Central memory CD8-positive, alpha-beta T cell (primary cell): Measurements from ENCODE around the gene NF1.
"Not testable (repeated sequence)": the region's sequence is repeated elsewhere in the genome, so short reads cannot be mapped to it uniquely, and the experiment has no call there.

Source experiments
- ATAC-seq: fragments of 150-1000 bp; cut with Tn5 transposase; replicated peaks from 2 replicates; pipeline ENCODE4 v1.10.0; 2022; ENCODE audit warnings: mild to moderate bottlenecking, moderate FRiP score, moderate number of reproducible peaks; ENCODE audit not compliant: poor library complexity, severe bottlenecking; ENCODE audit errors: extremely low read depth
- DNase-seq, 2 donors: peaks; one replicate each; pipeline ENCODE4 v3.0.0; 2021; ENCODE audit warnings: low spot score in 2 of 2
- H3K27ac Mint-ChIP-seq: one replicate; pipeline ENCODE4 v1.8.0; 2022; ENCODE audit warnings: low read depth, mild to moderate bottlenecking, moderate library complexity, mixed read lengths
- H3K27me3 Mint-ChIP-seq: one replicate; pipeline ENCODE4 v1.8.0; 2022; ENCODE audit warnings: mixed read lengths
- H3K36me3 Mint-ChIP-seq: one replicate; pipeline ENCODE4 v1.8.0; 2022; ENCODE audit warnings: mild to moderate bottlenecking, moderate library complexity, mixed read lengths; ENCODE audit not compliant: insufficient read depth
- H3K4me1 Mint-ChIP-seq: one replicate; pipeline ENCODE4 v1.8.0; 2022; ENCODE audit warnings: mixed read lengths
- H3K4me3 Mint-ChIP-seq: one replicate; pipeline ENCODE4 v1.8.0; 2022; ENCODE audit warnings: mild to moderate bottlenecking, moderate library complexity, mixed read lengths
- H3K9me3 Mint-ChIP-seq: one replicate; pipeline ENCODE4 v1.8.0; 2022; ENCODE audit warnings: mixed read lengths

The NF1 gene

GRCh38 chr17:31323551-31323950 lies 228.8 kb downstream of the NF1 start:
- peaks cover 21% of the 10 kb centered on the region for H3K36me3 Mint-ChIP-seq
- ATAC-seq (no peak), DNase-seq (no peak)
- no peak overlapping the region for H3K4me3 Mint-ChIP-seq
- H3K4me1 Mint-ChIP-seq = peaks cover 18% of the 10 kb centered on the region
- peak overlapping the region; percentile 2 for H3K27ac Mint-ChIP-seq
- no peaks in the 10 kb centered on the region for H3K9me3 Mint-ChIP-seq
- H3K27me3 Mint-ChIP-seq = no peaks in the 10 kb centered on the region

- peaks cover 10% of the 10 kb centered on the region for H3K36me3 Mint-ChIP-seq
- no peaks in the 10 kb centered on the region for H3K9me3 Mint-ChIP-seq
- DNase-seq (no peak), ATAC-seq (no peak)
- no peak overlapping the region for H3K27ac Mint-ChIP-seq
- H3K27me3 Mint-ChIP-seq = no peaks in the 10 kb centered on the region
- H3K4me3 Mint-ChIP-seq = no peak overlapping the region
- peaks cover 6% of the 10 kb centered on the region for H3K4me1 Mint-ChIP-seq
These were observed 232.9 kb downstream of the NF1 start for GRCh38 chr17:31327534-31328159.

GRCh38 chr17:31328160-31328535 lies 233.4 kb downstream of the NF1 start:
- Mint-ChIP-seq H3K27me3 (no peaks in the 10 kb centered on the region), H3K9me3 (no peaks in the 10 kb centered on the region), H3K27ac (no peak overlapping the region), H3K4me3 (no peak overlapping the region), H3K4me1 (peaks cover 6% of the 10 kb centered on the region), H3K36me3 (peaks cover 10% of the 10 kb centered on the region)
- ATAC-seq = no peak
- DNase-seq = no peak

- Mint-ChIP-seq H3K27me3 (no peaks in the 10 kb centered on the region), H3K9me3 (no peaks in the 10 kb centered on the region), H3K4me3 (no peak overlapping the region), H3K36me3 (peaks cover 9% of the 10 kb centered on the region), H3K4me1 (no peaks in the 10 kb centered on the region), H3K27ac (no peak overlapping the region)
- DNase-seq (no peak), ATAC-seq (no peak)
These were observed 234.4 kb downstream of the NF1 start for GRCh38 chr17:31329221-31329620.

- H3K27me3 Mint-ChIP-seq = no peaks in the 10 kb centered on the region
- no peak for DNase-seq
- H3K27ac Mint-ChIP-seq = no peak overlapping the region
- no peaks in the 10 kb centered on the region for H3K9me3 Mint-ChIP-seq
- H3K4me3 Mint-ChIP-seq = no peak overlapping the region
- no peaks in the 10 kb centered on the region for H3K4me1 Mint-ChIP-seq
- peaks cover 19% of the 10 kb centered on the region for H3K36me3 Mint-ChIP-seq
- ATAC-seq = no peak
These were observed 245.3 kb downstream of the NF1 start for GRCh38 chr17:31339906-31340661.

GRCh38 chr17:31345191-31345747 lies 250.5 kb downstream of the NF1 start:
- not testable (repeated sequence) for H3K27me3 Mint-ChIP-seq, DNase-seq, H3K9me3 Mint-ChIP-seq, ATAC-seq, H3K4me1 Mint-ChIP-seq, H3K27ac Mint-ChIP-seq, H3K4me3 Mint-ChIP-seq
- peaks cover 17% of the 10 kb centered on the region for H3K36me3 Mint-ChIP-seq

GRCh38 chr17:31349454-31349853 lies 254.7 kb downstream of the NF1 start:
- Mint-ChIP-seq H3K4me1 (no peaks in the 10 kb centered on the region), H3K27me3 (no peaks in the 10 kb centered on the region), H3K27ac (no peak overlapping the region), H3K36me3 (peaks cover 30% of the 10 kb centered on the region), H3K9me3 (no peaks in the 10 kb centered on the region), H3K4me3 (no peak overlapping the region)
- DNase-seq = no peak
- ATAC-seq = no peak

- peaks cover 40% of the 10 kb centered on the region for H3K36me3 Mint-ChIP-seq
- no peaks in the 10 kb centered on the region for H3K4me1 Mint-ChIP-seq
- no peak overlapping the region for H3K27ac Mint-ChIP-seq
- no peak for ATAC-seq
- DNase-seq = no peak
- no peaks in the 10 kb centered on the region for H3K9me3 Mint-ChIP-seq
- no peak overlapping the region for H3K4me3 Mint-ChIP-seq
- H3K27me3 Mint-ChIP-seq = no peaks in the 10 kb centered on the region
These were observed 261.2 kb downstream of the NF1 start for GRCh38 chr17:31355935-31356334.

- no peaks in the 10 kb centered on the region for H3K27me3 Mint-ChIP-seq
- H3K27ac Mint-ChIP-seq = no peak overlapping the region
- H3K4me1 Mint-ChIP-seq = no peaks in the 10 kb centered on the region
- H3K4me3 Mint-ChIP-seq = no peak overlapping the region
- no peak for DNase-seq
- H3K9me3 Mint-ChIP-seq = no peaks in the 10 kb centered on the region
- H3K36me3 Mint-ChIP-seq = peaks cover 42% of the 10 kb centered on the region
- ATAC-seq = no peak
These were observed 262.3 kb downstream of the NF1 start for GRCh38 chr17:31357091-31357490.

- H3K27me3 Mint-ChIP-seq = no peaks in the 10 kb centered on the region
- no peaks in the 10 kb centered on the region for H3K4me1 Mint-ChIP-seq
- H3K4me3 Mint-ChIP-seq = no peak overlapping the region
- peaks cover 41% of the 10 kb centered on the region for H3K36me3 Mint-ChIP-seq
- H3K9me3 Mint-ChIP-seq = no peaks in the 10 kb centered on the region
- DNase-seq = no peak
- no peak overlapping the region for H3K27ac Mint-ChIP-seq
- no peak for ATAC-seq
These were observed 263.1 kb downstream of the NF1 start for GRCh38 chr17:31357839-31358394.

GRCh38 chr17:31364012-31364411 lies 269.2 kb downstream of the NF1 start:
- peaks cover 22% of the 10 kb centered on the region for H3K36me3 Mint-ChIP-seq
- no peak overlapping the region for H3K4me3 Mint-ChIP-seq
- DNase-seq (no peak), ATAC-seq (no peak)
- H3K27ac Mint-ChIP-seq = no peak overlapping the region
- H3K4me1 Mint-ChIP-seq = no peaks in the 10 kb centered on the region
- H3K9me3 Mint-ChIP-seq = no peaks in the 10 kb centered on the region
- no peaks in the 10 kb centered on the region for H3K27me3 Mint-ChIP-seq

GRCh38 chr17:31366088-31366487 lies 271.3 kb downstream of the NF1 start:
- Mint-ChIP-seq H3K9me3 (no peaks in the 10 kb centered on the region), H3K4me3 (no peak overlapping the region), H3K27me3 (no peaks in the 10 kb centered on the region), H3K4me1 (no peaks in the 10 kb centered on the region), H3K27ac (no peak overlapping the region), H3K36me3 (peaks cover 11% of the 10 kb centered on the region)
- ATAC-seq (no peak), DNase-seq (no peak)

- Mint-ChIP-seq H3K36me3 (peaks cover 6% of the 10 kb centered on the region), H3K4me1 (no peaks in the 10 kb centered on the region), H3K9me3 (no peaks in the 10 kb centered on the region), H3K27me3 (no peaks in the 10 kb centered on the region), H3K4me3 (no peak overlapping the region), H3K27ac (no peak overlapping the region)
- DNase-seq (no peak), ATAC-seq (no peak)
These were observed 274.5 kb downstream of the NF1 start for GRCh38 chr17:31369266-31369665.
